Fibroblast of lung (primary cell): ENCODE results near the gene TANGO6. TPM values are rescaled to one million over a fixed set of nuclear protein-coding genes. Genes with fewer than 3 reads are reported as not detected.

Source experiments
- DNase-seq, 2 donors: peaks; one replicate each; pipeline versions ENCODE4 v3.0.0 to v3.0.0-alpha.2; 2010; ENCODE audit warnings: low read depth in 2 of 2
- H2AFZ ChIP-seq: 2 replicates; pipeline ENCODE4 v1.5.1; 2012; ENCODE audit warnings: low read length, control low read depth, inconsistent platforms
- H3K27ac ChIP-seq: 2 replicates; pipeline ENCODE4 v1.5.1; 2011; ENCODE audit warnings: low read length, control low read depth; ENCODE audit not compliant: insufficient read depth
- H3K27me3 ChIP-seq: 2 replicates; pipeline ENCODE4 v1.5.1; 2011; ENCODE audit warnings: mild to moderate bottlenecking, low read length; ENCODE audit not compliant: control insufficient read depth, insufficient read depth
- H3K36me3 ChIP-seq: 2 replicates; pipeline ENCODE4 v1.5.1; 2011; ENCODE audit warnings: low read length; ENCODE audit not compliant: control insufficient read depth, insufficient read depth
- H3K4me1 ChIP-seq: 2 replicates; pipeline ENCODE4 v1.5.1; 2011; ENCODE audit warnings: low read length; ENCODE audit not compliant: control insufficient read depth, insufficient read depth; ENCODE audit errors: extremely low read depth
- H3K4me2 ChIP-seq: 2 replicates; pipeline ENCODE4 v1.5.1; 2011; ENCODE audit warnings: low read length, control low read depth; ENCODE audit not compliant: insufficient read depth; ENCODE audit errors: extremely low read depth
- H3K4me3 ChIP-seq, 4 experiments: fragments of 200-600 bp in 1 of 4; sonication (generic) in 1 of 4; replicated peaks in 1 of 4; 2 replicates each; pipeline ENCODE4 v1.5.1; 2011 to 2016; ENCODE audit warnings: low read length in 4 of 4, low read depth in 3 of 4, mild to moderate bottlenecking in 3 of 4, control low read depth in 2 of 4, inconsistent platforms in 1 of 4, mixed read lengths in 1 of 4; ENCODE audit not compliant: insufficient read depth in 1 of 4; ENCODE audit errors: control extremely low read depth in 1 of 4
- H3K79me2 ChIP-seq: 2 replicates; pipeline ENCODE4 v1.5.1; 2012; ENCODE audit warnings: mild to moderate bottlenecking, low read length, inconsistent platforms; ENCODE audit not compliant: control insufficient read depth, insufficient read depth
- H3K9ac ChIP-seq: 2 replicates; pipeline ENCODE4 v1.5.1; 2011; ENCODE audit warnings: mild to moderate bottlenecking, low read length, control low read depth; ENCODE audit not compliant: insufficient read depth
- H3K9me3 ChIP-seq: 2 replicates; pipeline ENCODE4 v1.5.1; 2012; ENCODE audit warnings: low read depth, low read length; ENCODE audit not compliant: control insufficient read depth, insufficient read depth
- H4K20me1 ChIP-seq: 2 replicates; pipeline ENCODE4 v1.5.1; 2011; ENCODE audit warnings: low read length; ENCODE audit not compliant: control insufficient read depth, insufficient read depth; ENCODE audit errors: extremely low read depth
- CTCF ChIP-seq, 2 donors: IDR thresholded peaks in 1 of 2; conservative IDR thresholded peaks in 1 of 2; 1 replicate in 1 of 2; 2 replicates in 1 of 2; pipeline ENCODE4 v1.5.1; 2011 to 2012; ENCODE audit warnings: low read length in 2 of 2, control low read depth in 1 of 2, inconsistent platforms in 1 of 2, low read depth in 1 of 2, mild to moderate bottlenecking in 1 of 2
- EZH2 ChIP-seq: IDR thresholded peaks from 2 replicates; pipeline ENCODE4 v1.5.1; 2012; ENCODE audit warnings: low read length, control low read depth, mild to moderate bottlenecking; ENCODE audit errors: missing control alignments
- polyA plus RNA-seq, 2 donors: library from polyadenylated mRNA; depleted of rRNA in 1 of 2; stranded (reverse) in 1 of 2; unstranded in 1 of 2; fragments of >200 nt; gene quantifications; 2 replicates each; pipeline ENCODE4 v1.2.1, GENCODE V29; 2011 to 2012; ENCODE audit warnings: missing spikeins in 1 of 2
- total RNA-seq: library from RNA; depleted of rRNA; stranded (reverse); fragments of >200 nt; gene quantifications from 2 replicates; pipeline ENCODE4 v1.2.1, GENCODE V29; 2014

TANGO6 gene
- total and polyA plus RNA-seq, 2 donors (not counting 1 experiment from before 2014, with no cell fraction given), result 6.5 to 29.9 TPM

GRCh38 chr16:69064764-69065313 is 221.5 kb downstream of the TANGO6 start:
- H4K20me1 ChIP-seq, result no peaks in the 10 kb centered on the region
- H3K27me3 ChIP-seq, result no peaks in the 10 kb centered on the region
- no peak overlapping the region for H3K9ac ChIP-seq
- H3K4me3 ChIP-seq, result no peak overlapping the region
- H3K4me1 ChIP-seq, result no peaks in the 10 kb centered on the region
- H3K36me3 ChIP-seq, result no peaks in the 10 kb centered on the region
- no peak overlapping the region for H3K4me2 ChIP-seq
- H3K9me3 ChIP-seq, result no peaks in the 10 kb centered on the region
- TF ChIP-seq EZH2, result no peak
- TF ChIP-seq CTCF (conservative IDR thresholded peaks at IDR 0.05 in 1 of 2, IDR thresholded peaks at IDR 0.05 in 1 of 2; ENCODE audit: low read depth in 1 of 2, low read length in 2 of 2), result no peak
- H2AFZ ChIP-seq, result no peak overlapping the region
- H3K79me2 ChIP-seq, result no peaks in the 10 kb centered on the region
- H3K27ac ChIP-seq, result no peak overlapping the region
- no peak for DNase-seq

- Histone ChIP-seq H3K4me2 (no peak overlapping the region), H3K27ac (no peak overlapping the region), H3K4me1 (peaks cover 2% of the 10 kb centered on the region), H3K9me3 (no peaks in the 10 kb centered on the region), H3K27me3 (no peaks in the 10 kb centered on the region), H3K79me2 (no peaks in the 10 kb centered on the region), H3K36me3 (no peaks in the 10 kb centered on the region), H3K4me3 (no peak overlapping the region), H4K20me1 (no peaks in the 10 kb centered on the region), H2AFZ (no peak overlapping the region), H3K9ac (no peak overlapping the region)
- DNase-seq, result no peak
- TF ChIP-seq CTCF (conservative IDR thresholded peaks at IDR 0.05 in 1 of 2, IDR thresholded peaks at IDR 0.05 in 1 of 2; ENCODE audit: low read depth in 1 of 2, low read length in 2 of 2), result no peak
- TF ChIP-seq EZH2, result no peak
These were observed 226.2 kb downstream of the TANGO6 start for GRCh38 chr16:69069504-69069903.

DNA sequence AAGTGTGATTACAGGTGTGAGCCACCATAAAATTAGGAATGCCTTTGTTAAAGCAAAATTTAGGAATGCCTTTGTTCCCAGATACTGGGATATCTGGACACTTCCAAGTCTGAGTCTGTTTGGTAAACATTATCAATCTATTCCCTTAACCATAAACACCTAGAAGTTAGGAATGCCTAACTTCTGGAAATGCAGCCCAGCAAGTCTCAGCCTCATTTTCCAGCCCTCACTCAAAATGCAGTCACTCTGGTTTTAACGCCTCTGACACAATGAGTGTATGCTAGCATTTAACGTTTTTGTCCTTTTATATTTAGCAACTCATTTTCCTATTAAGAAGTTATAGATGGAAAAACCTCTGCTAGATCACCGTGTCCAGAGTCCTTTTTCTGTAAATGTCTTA is 227.7 kb downstream of the TANGO6 start:
- no peaks in the 10 kb centered on the region for H3K79me2 ChIP-seq
- no peak for TF ChIP-seq CTCF (conservative IDR thresholded peaks at IDR 0.05 in 1 of 2, IDR thresholded peaks at IDR 0.05 in 1 of 2; ENCODE audit: low read depth in 1 of 2, low read length in 2 of 2)
- no peak for TF ChIP-seq EZH2
- no peak overlapping the region for H3K4me3 ChIP-seq
- H3K27me3 ChIP-seq, result no peaks in the 10 kb centered on the region
- H3K9me3 ChIP-seq, result no peaks in the 10 kb centered on the region
- no peak overlapping the region for H3K4me2 ChIP-seq
- peaks cover 2% of the 10 kb centered on the region for H3K4me1 ChIP-seq
- H3K9ac ChIP-seq, result no peak overlapping the region
- H2AFZ ChIP-seq, result no peak overlapping the region
- no peak for DNase-seq
- no peaks in the 10 kb centered on the region for H4K20me1 ChIP-seq
- H3K36me3 ChIP-seq, result no peaks in the 10 kb centered on the region
- no peak overlapping the region for H3K27ac ChIP-seq
